A673 (cell line): ENCODE results near the gene PNMA8C.
"Not testable (repeated sequence)": the region's sequence is repeated elsewhere in the genome, so short reads cannot be mapped to it uniquely, and the experiment has no call there.

Experiments
- CTCF ChIP-seq: fragments of 300-800, 200-600 bp; sonication (generic); conservative IDR thresholded peaks from 2 replicates; pipeline ENCODE4 v1.5.1; 2017; ENCODE audit warnings: low read depth, mild to moderate bottlenecking, antibody characterized with exemption, low read length, moderate library complexity, mixed read lengths
- EZH2 ChIP-seq: fragments of 200-600 bp; sonication (generic); IDR thresholded peaks from 2 replicates; pipeline ENCODE4 v1.6.1; 2017; ENCODE audit warnings: borderline replicate concordance, low read depth, mild to moderate bottlenecking, mixed read lengths, antibody characterized with exemption, low read length; ENCODE audit not compliant: poor library complexity, severe bottlenecking

GRCh38 chr19:46433470-46433869 is 4.7 kb upstream of the PNMA8C start:
- not testable (repeated sequence) for TF ChIP-seq CTCF, EZH2
